ENCODE results near the gene TBC1D22B. TPM values are rescaled to one million over a fixed set of nuclear protein-coding genes. Genes with fewer than 3 reads are reported as not detected.

Gene TBC1D22B
- total and polyA plus RNA-seq, 2 of the 13 experiments (the other 11 are each of a cell fraction or from before 2014, with no cell fraction given) = 9.7 to 12.9 TPM

DNA sequence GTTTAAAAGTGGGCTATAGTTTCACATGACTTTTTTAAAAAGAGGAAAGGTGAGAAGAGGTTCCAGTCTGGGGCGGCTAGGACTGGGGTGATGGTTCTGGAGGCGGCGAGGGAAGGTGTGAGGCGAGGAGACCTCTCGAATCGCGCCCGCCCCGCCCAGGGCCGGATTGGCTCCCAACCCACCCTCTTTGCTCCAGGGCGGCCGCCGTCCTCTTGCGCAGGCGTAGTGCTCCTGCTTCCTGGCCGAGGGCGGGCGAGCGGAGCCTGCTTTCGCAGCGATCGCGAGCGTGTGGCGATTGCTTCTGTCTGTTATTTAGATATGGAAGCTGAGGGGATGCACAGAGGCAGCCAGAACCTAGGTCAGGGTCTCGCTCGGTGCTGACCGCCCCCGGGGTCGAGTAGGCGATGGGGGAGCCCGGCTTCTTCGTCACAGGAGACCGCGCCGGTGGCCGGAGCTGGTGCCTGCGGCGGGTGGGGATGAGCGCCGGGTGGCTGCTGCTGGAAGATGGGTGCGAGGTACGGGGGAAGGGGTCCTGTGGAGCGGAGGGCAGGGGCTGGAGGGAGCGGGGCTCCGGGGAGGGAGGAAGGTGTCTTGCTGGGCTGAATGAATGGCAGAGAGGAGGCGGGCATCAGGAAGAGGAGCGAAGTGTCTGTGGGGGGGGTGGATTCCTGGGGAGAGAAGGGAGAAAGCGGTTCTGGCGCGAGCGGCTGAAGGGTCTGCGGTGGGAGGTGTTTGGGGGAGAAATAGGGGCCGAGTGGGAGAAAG lies 96.4 kb downstream of the TBC1D22B start, which contains the start of gene RNF8 (continued):
- TF ChIP-seq, protein P1, sequence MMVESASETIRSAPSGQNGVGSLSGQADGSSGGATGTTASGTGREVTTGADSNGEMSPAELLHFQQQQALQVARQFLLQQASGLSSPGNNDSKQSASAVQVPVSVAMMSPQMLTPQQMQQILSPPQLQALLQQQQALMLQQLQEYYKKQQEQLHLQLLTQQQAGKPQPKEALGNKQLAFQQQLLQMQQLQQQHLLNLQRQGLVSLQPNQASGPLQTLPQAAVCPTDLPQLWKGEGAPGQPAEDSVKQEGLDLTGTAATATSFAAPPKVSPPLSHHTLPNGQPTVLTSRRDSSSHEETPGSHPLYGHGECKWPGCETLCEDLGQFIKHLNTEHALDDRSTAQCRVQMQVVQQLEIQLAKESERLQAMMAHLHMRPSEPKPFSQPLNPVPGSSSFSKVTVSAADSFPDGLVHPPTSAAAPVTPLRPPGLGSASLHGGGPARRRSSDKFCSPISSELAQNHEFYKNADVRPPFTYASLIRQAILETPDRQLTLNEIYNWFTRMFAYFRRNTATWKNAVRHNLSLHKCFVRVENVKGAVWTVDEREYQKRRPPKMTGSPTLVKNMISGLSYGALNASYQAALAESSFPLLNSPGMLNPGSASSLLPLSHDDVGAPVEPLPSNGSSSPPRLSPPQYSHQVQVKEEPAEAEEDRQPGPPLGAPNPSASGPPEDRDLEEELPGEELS (CRISPR knock-in tag; IDR thresholded peaks at IDR 0.05) = peak; percentile 39; the same call in 1 of the 2 replicates
- no peak for TF ChIP-seq ZNF335 (CRISPR knock-in tag; IDR thresholded peaks at IDR 0.05)
- no peak for TF ChIP-seq ZMAT5 (CRISPR knock-in tag; IDR thresholded peaks at IDR 0.05; ENCODE audit: borderline replicate concordance, low read depth)
- no peak for TF ChIP-seq ZFP36 (IDR thresholded peaks at IDR 0.05; ENCODE audit: borderline replicate concordance, low read depth, low read length, partially characterized antibody)
- peak; percentile 44; the same call in 1 of the 2 replicates for TF ChIP-seq SPEN (CRISPR knock-in tag; IDR thresholded peaks at IDR 0.05; ENCODE audit: low read depth)
- no peak for TF ChIP-seq TAF15 (IDR thresholded peaks at IDR 0.05; ENCODE audit: low read depth, low read length, poor library complexity, severe bottlenecking)
- TF ChIP-seq, protein P2, sequence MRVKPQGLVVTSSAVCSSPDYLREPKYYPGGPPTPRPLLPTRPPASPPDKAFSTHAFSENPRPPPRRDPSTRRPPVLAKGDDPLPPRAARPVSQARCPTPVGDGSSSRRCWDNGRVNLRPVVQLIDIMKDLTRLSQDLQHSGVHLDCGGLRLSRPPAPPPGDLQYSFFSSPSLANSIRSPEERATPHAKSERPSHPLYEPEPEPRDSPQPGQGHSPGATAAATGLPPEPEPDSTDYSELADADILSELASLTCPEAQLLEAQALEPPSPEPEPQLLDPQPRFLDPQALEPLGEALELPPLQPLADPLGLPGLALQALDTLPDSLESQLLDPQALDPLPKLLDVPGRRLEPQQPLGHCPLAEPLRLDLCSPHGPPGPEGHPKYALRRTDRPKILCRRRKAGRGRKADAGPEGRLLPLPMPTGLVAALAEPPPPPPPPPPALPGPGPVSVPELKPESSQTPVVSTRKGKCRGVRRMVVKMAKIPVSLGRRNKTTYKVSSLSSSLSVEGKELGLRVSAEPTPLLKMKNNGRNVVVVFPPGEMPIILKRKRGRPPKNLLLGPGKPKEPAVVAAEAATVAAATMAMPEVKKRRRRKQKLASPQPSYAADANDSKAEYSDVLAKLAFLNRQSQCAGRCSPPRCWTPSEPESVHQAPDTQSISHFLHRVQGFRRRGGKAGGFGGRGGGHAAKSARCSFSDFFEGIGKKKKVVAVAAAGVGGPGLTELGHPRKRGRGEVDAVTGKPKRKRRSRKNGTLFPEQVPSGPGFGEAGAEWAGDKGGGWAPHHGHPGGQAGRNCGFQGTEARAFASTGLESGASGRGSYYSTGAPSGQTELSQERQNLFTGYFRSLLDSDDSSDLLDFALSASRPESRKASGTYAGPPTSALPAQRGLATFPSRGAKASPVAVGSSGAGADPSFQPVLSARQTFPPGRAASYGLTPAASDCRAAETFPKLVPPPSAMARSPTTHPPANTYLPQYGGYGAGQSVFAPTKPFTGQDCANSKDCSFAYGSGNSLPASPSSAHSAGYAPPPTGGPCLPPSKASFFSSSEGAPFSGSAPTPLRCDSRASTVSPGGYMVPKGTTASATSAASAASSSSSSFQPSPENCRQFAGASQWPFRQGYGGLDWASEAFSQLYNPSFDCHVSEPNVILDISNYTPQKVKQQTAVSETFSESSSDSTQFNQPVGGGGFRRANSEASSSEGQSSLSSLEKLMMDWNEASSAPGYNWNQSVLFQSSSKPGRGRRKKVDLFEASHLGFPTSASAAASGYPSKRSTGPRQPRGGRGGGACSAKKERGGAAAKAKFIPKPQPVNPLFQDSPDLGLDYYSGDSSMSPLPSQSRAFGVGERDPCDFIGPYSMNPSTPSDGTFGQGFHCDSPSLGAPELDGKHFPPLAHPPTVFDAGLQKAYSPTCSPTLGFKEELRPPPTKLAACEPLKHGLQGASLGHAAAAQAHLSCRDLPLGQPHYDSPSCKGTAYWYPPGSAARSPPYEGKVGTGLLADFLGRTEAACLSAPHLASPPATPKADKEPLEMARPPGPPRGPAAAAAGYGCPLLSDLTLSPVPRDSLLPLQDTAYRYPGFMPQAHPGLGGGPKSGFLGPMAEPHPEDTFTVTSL (CRISPR knock-in tag; IDR thresholded peaks at IDR 0.05; ENCODE audit: borderline replicate concordance) = no peak
- peak; percentile 77 for TF ChIP-seq GABPB1 (CRISPR knock-in tag; IDR thresholded peaks at IDR 0.05)
- no peak; the same call in 1 of the 2 replicates for TF ChIP-seq RBAK (CRISPR knock-in tag; IDR thresholded peaks at IDR 0.05)
- no peak; the same call in 1 of the 2 replicates for TF ChIP-seq ZNF619 (CRISPR knock-in tag; IDR thresholded peaks at IDR 0.05)
- TF ChIP-seq ZNF256 (CRISPR knock-in tag; conservative IDR thresholded peaks at IDR 0.05) = peak; percentile 18; the same call in 1 of the 2 replicates
- no peak for TF ChIP-seq ZNF251 (CRISPR knock-in tag; IDR thresholded peaks at IDR 0.05)
- TF ChIP-seq MED13 (CRISPR knock-in tag; IDR thresholded peaks at IDR 0.05) = peak; percentile 22; the same call in 1 of the 2 replicates
- peak; percentile 95 for TF ChIP-seq ZNF678 (CRISPR knock-in tag; IDR thresholded peaks at IDR 0.05)
- TF ChIP-seq RFX3 (CRISPR knock-in tag; IDR thresholded peaks at IDR 0.05) = no peak
- TF ChIP-seq ZNF562 (CRISPR knock-in tag; IDR thresholded peaks at IDR 0.05; ENCODE audit: borderline replicate concordance) = no peak
- TF ChIP-seq, protein P3, sequence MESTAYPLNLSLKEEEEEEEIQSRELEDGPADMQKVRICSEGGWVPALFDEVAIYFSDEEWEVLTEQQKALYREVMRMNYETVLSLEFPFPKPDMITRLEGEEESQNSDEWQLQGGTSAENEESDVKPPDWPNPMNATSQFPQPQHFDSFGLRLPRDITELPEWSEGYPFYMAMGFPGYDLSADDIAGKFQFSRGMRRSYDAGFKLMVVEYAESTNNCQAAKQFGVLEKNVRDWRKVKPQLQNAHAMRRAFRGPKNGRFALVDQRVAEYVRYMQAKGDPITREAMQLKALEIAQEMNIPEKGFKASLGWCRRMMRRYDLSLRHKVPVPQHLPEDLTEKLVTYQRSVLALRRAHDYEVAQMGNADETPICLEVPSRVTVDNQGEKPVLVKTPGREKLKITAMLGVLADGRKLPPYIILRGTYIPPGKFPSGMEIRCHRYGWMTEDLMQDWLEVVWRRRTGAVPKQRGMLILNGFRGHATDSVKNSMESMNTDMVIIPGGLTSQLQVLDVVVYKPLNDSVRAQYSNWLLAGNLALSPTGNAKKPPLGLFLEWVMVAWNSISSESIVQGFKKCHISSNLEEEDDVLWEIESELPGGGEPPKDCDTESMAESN (CRISPR knock-in tag; conservative IDR thresholded peaks at IDR 0.05) = peak; percentile 59

Data from HepG2 (cell line).